Bronchus fibroblast of lung (primary cell): ENCODE measurements around the gene CPSF4. TPM values are rescaled to one million over a fixed set of nuclear protein-coding genes. Genes with fewer than 3 reads are reported as not detected.

Experiments used
- total RNA-seq: library from RNA; depleted of rRNA; stranded (reverse); fragments of >200 nt; gene quantifications from 2 replicates; pipeline ENCODE4 v1.2.3, GENCODE V29; 2015

Gene CPSF4
- total RNA-seq: 29.4 and 31.3 TPM in 2 replicates

DNA sequence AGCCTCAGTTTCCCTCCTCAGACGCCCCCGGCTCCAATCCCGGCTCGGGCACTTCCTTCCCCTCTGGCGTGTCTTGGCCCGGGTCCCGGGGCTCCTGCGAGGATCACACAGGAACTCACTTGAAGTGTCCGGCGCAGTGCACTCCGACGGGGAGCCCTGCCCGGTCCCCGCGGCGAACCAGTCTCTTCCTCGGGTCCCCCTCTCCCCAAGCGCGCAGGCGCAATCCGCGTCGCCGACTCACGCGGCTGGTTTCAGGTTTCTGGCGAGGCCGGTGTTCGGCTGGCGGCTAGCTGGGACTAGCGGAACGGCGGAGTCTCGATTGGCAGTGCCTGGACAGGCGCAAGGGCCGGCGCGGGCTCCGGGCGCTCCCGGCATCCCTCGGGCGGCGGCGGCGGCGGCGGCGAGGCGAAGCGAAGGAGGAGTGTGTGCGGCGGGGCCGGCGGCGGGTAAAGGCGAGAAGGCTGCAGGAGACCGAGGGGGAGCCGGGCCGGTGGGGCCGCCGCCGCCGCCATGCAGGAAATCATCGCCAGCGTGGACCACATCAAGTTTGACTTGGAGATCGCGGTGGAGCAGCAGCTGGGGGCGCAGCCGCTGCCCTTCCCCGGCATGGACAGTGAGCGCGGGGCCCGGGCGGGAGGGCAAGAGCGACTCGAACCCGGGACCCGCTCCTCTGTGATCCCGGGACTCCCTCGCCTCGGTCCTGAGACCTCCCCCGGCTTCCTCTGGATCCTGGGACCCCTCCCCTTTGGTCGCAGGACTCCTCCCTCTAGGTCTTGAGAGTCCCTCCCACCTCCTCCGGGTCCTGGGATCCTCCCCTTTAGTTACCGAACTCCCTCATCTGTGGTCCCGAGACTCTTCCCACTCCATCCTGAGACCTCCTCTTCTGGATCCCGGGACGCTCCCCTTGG is at the start of gene CPSF4, which contains the start of gene PTCD1:
TSS of gene CPSF4 (plus strand) at position 371 of the 908 bp plus-strand sequence. CDS start at position 511, 140 bp downstream.
TSS of gene PTCD1 (minus strand) at position 226 of the 908 bp plus-strand sequence. CDS start 3,556 bp downstream, outside the sequence.

DNA sequence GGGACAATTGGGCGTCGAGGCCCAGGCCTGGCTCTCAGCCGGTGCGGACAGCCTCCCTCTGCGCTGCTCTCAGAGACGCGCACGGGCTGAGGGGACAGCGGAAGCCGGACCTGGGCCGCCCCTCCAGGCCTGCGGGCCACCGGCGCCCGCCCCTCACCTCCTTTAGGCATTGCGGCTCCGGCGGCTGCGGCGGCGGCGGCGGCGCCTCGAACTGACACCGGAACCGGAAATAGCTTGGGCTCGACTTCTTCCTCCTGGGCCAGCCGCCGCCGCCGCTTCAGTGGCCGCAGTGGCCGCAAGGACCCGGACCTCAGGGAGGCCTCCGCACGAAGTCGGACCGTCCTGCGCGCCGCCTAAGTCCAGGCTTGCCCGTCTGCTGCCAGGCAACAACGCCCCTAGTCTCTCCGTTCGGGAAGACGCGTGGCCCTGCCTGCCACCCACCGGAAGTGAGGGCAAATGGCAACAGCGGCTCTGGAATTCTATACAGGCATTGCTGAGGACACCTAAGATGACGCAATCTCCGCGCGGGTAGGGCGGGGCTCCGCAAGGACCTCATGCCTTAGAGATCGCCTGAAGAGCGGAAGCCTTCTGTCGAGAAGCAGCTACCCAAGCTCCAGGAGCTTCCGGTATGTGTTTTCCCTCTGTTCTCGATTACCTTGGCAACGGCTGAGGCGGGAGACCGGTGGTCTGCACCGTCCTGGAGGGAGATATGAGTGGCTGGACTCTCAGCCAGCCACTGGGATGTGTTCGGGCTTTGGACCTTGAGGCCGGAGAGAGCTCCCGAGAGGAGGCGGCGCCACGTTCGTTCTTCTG is 30.2 kb upstream of the CPSF4 start, which contains the start of the genes BUD31 and PDAP1:
TSS of gene BUD31 (plus strand) at position 591 of the 813 bp plus-strand sequence. CDS start 2,124 bp downstream, outside the sequence.
TSS of gene PDAP1 (minus strand) at position 219 of the 813 bp plus-strand sequence. CDS start at position 170, 49 bp downstream.

DNA sequence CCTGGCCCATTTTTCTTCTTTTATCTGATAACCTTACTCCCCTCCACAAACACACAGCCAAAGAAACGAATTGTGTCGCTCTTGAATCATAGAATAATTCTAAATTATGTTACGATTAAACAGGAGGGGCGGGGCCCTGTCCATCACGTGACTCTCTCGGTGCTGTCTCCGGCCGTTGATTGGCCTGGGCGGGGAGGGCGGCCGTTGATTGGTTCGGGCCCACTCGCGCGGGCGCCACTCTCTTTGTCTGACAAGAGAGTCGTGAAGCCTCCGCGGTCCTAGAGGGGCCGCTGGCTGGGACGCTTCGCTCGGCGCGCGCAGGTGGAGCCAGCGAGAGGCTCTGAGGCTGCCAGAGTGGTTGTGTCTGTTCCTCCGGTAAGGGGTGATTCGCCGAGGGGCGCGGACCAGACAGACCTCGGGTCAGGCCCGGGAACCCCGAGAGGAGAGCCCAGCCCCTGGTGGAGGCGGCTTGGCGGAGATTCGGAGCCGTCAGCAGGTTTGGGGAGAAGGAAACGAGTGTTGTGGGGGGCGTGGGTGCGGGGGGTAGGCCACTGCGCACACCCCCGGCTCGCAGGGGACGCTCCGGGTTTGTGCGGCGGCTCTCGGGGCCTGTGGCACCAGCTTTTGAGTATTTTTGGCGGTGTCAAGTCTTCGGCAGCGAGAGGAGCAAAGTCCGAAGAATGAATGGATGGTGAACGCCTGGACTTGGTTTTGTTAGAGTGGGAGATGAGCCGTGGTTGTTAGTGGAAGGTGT is 34.0 kb downstream of the CPSF4 start, which contains the start of gene ZNF789:
TSS of gene ZNF789 (plus strand) at position 330 of the 754 bp plus-strand sequence. CDS start 3,567 bp downstream, outside the sequence.

DNA sequence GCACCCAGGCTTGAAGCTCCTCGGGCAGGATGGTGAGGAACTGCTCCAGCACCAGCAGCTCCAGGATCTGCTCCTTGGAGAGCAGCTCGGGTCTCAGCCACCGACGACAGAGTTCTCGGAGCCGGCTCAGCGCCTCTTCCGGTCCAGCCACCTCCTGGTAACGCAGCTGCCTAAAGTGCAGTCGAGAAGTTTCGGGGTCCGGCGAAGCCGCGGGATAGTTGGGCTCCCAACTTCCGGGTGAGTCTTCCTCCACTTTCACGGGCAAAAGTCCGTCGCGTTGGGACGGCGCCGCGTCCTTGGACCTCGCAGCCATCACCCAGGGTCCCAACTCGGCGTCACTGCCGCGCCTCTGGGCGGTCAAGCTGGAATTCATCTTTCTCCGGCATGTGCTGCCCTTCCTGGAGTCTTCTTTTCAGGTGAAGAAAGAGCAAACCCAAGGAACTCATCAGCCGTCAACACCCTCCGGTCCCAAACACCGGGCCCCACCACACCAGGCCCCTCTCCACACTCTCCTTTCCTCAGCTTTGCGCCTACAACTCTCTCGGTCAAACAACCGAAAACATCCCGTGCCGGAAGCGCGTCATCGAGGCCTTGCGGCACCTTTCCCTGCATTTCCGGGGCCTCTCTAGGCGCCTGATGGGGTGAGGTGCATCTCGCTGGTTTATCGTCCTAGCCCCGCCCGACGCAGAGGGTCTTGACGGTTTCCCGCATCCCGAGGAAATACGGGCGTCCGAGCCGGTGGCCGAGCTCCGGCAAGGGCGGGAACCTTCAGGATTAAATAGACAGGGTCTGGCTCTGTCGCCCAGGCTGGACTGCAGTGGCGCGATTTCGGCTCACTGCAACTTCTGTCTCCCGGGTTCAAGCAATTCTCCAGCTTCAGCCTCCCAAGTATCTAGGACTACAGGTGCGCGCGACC is 61.2 kb downstream of the CPSF4 start, which contains the start of gene ZNF394:
TSS of gene ZNF394 (minus strand) at position 561 of the 916 bp plus-strand sequence. CDS start at position 373, 188 bp downstream.

DNA sequence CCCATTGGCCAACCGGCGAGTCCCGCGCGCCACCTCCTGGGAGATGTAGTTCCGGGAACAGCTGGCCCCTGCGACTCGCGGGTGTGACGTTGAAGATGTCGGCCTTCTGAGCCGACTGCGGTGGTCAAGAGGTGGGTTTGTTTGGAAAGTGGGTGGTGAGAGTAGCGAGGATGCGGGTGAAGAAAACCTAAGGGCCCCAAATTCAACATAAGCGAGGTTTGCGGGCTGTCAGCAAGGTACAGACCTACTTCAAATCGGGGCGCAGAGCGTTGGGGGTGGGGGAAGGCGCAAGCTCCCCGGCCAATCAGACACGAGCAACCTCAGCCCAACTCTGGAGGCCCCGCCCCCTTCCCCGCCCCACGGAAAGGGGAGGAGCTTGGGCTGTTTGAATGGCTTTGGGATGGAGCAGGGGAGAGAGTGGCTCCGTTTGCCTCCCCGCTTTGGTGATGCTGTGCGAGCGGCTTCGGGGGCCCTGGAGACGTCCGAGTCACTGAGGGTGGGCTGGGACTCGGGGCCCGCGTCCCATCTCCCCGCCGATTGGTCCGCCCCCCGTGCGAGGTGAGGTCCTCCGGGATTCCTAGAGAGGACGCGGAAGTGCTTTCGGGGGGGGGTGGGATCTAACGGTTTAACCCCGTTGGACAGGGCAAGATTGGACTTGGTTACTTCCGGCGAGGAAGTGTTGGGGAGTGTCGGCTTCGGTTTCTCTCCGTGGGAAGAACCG is 66.0 kb downstream of the CPSF4 start, which contains the start of gene ZKSCAN5:
TSS of gene ZKSCAN5 (plus strand) at position 60 of the 721 bp plus-strand sequence. CDS start 1,383 bp downstream, outside the sequence.

Other genes starting within 250 kb of the CPSF4 start
- not detected in 2 replicates for gene KPNA7, start 230.8 kb upstream of the CPSF4 start, total RNA-seq
- under 0.01 TPM in 1 of 2 replicates, not detected in the other for gene MYH16, start 166.1 kb upstream of the CPSF4 start, total RNA-seq
- gene ARPC1A, start 113.0 kb upstream of the CPSF4 start, total RNA-seq: 260 and 302 TPM in 2 replicates
- 288 and 293 TPM in 2 replicates for gene ARPC1B, start 64.2 kb upstream of the CPSF4 start, total RNA-seq
- gene PDAP1, start 30.3 kb upstream of the CPSF4 start, total RNA-seq: 122 and 204 TPM in 2 replicates
- gene BUD31, start 30.0 kb upstream of the CPSF4 start, total RNA-seq: 127 and 130 TPM in 2 replicates
- gene PTCD1, start 145 bp upstream of the CPSF4 start, total RNA-seq: 4.3 and 4.4 TPM in 2 replicates
- 2,573 and 3,117 TPM in 2 replicates for gene ATP5MF, start 27.2 kb downstream of the CPSF4 start, total RNA-seq
- 4.7 and 5.8 TPM in 2 replicates for gene ZNF789, start 33.9 kb downstream of the CPSF4 start, total RNA-seq
- gene ZNF394, start 61.3 kb downstream of the CPSF4 start, total RNA-seq: 10.3 and 10.4 TPM in 2 replicates
- 7.9 and 8.5 TPM in 2 replicates for gene ZKSCAN5, start 65.7 kb downstream of the CPSF4 start, total RNA-seq
- gene FAM200A, start 113.2 kb downstream of the CPSF4 start, total RNA-seq: 4.4 and 4.9 TPM in 2 replicates
- 45.1 and 51.9 TPM in 2 replicates for gene ZNF655, start 119.7 kb downstream of the CPSF4 start, total RNA-seq
- gene TMEM225B, start 159.3 kb downstream of the CPSF4 start, total RNA-seq: 0.17 and 0.59 TPM in 2 replicates
- 4.6 and 4.7 TPM in 2 replicates for gene ZSCAN25, start 178.0 kb downstream of the CPSF4 start, total RNA-seq
- 0.15 TPM in 1 of 2 replicates, not detected in the other for gene CYP3A5, start 241.1 kb downstream of the CPSF4 start, total RNA-seq